Cerebellar nuclear complex (tissue), 1 donor: ENCODE results near the gene MAP3K7CL.
"Not testable (repeated sequence)": the region's sequence is repeated elsewhere in the genome, so short reads cannot be mapped to it uniquely, and the experiment has no call there.

Source experiments
- DNase-seq, 2 experiments: peaks; one replicate each; lab custom pipeline; 2025; lab: John Stamatoyannopoulos, UW

MAP3K7CL gene

GRCh38 chr21:29133796-29134195 lies 3.4 kb downstream of the MAP3K7CL start:
- no peak for DNase-seq

- no peak for DNase-seq
Observed at GRCh38 chr21:29135481-29135880, 5.0 kb downstream of the MAP3K7CL start.

GRCh38 chr21:29136033-29136432 lies 5.6 kb downstream of the MAP3K7CL start:
- no peak for DNase-seq

- DNase-seq: no peak
Observed at GRCh38 chr21:29144736-29145353, 14.4 kb downstream of the MAP3K7CL start.

- no peak for DNase-seq
Observed at GRCh38 chr21:29145354-29145782, 14.9 kb downstream of the MAP3K7CL start.

- no peak for DNase-seq
Observed at GRCh38 chr21:29145852-29146453, 15.5 kb downstream of the MAP3K7CL start.

GRCh38 chr21:29146726-29147125 lies 16.3 kb downstream of the MAP3K7CL start:
- no peak for DNase-seq

- DNase-seq: no peak
Observed at GRCh38 chr21:29148530-29148929, 18.1 kb downstream of the MAP3K7CL start.

GRCh38 chr21:29149808-29150425 lies 19.5 kb downstream of the MAP3K7CL start:
- no peak for DNase-seq

GRCh38 chr21:29151931-29152330 lies 21.5 kb downstream of the MAP3K7CL start:
- no peak for DNase-seq

- DNase-seq: no peak
Observed at GRCh38 chr21:29152916-29153315, 22.5 kb downstream of the MAP3K7CL start.

- no peak for DNase-seq
Observed at GRCh38 chr21:29154270-29154669, 23.8 kb downstream of the MAP3K7CL start.

GRCh38 chr21:29155118-29155932 lies 24.9 kb downstream of the MAP3K7CL start:
- DNase-seq: no peak

GRCh38 chr21:29155933-29156260 lies 25.5 kb downstream of the MAP3K7CL start:
- no peak for DNase-seq

- no peak for DNase-seq
Observed at GRCh38 chr21:29157080-29157479, 26.6 kb downstream of the MAP3K7CL start.

- DNase-seq: no peak
Observed at GRCh38 chr21:29159842-29160241, 29.4 kb downstream of the MAP3K7CL start.

GRCh38 chr21:29162825-29163224 lies 32.4 kb downstream of the MAP3K7CL start:
- not testable (repeated sequence) for DNase-seq

GRCh38 chr21:29163341-29164115 lies 33.1 kb downstream of the MAP3K7CL start:
- no peak for DNase-seq

GRCh38 chr21:29164323-29164942 lies 34.0 kb downstream of the MAP3K7CL start:
- DNase-seq: no peak

- no peak for DNase-seq
Observed at GRCh38 chr21:29166323-29166722, 35.9 kb downstream of the MAP3K7CL start.

GRCh38 chr21:29166853-29167252 lies 36.4 kb downstream of the MAP3K7CL start:
- peak in 1 of 2 experiments; percentile 12 for DNase-seq
